Measurements from ENCODE around the gene RAP1B.

- TF ChIP-seq POLR2A (IDR thresholded peaks at IDR 0.05; ENCODE audit: low read length) = no peak
- no peak for TF ChIP-seq GATA1 (IDR thresholded peaks at IDR 0.05; ENCODE audit: low read depth, low read length)
These were observed 21.5 kb upstream of the RAP1B start for GRCh38 chr12:68589194-68589593.

All from erythroblast (primary cell).